Sigmoid colon (tissue), 7 donors: Measurements from ENCODE around the gene CNTN5. TPM values are rescaled to one million over a fixed set of nuclear protein-coding genes. Genes with fewer than 3 reads are reported as not detected.

Experiments used
- DNase-seq: peaks from one replicate; pipeline ENCODE4 v3.0.0-alpha.2; 2019
- H3K27ac ChIP-seq, 4 donors: fragments of 200-600 bp; sonication (generic); one replicate each; pipeline ENCODE4 v1.5.1; 2016 to 2019; ENCODE audit warnings: mild to moderate bottlenecking in 1 of 4
- H3K27me3 ChIP-seq, 3 donors: fragments of 200-600 bp; sonication (generic); one replicate each; pipeline ENCODE4 v1.5.1; 2019; ENCODE audit warnings: mild to moderate bottlenecking in 1 of 3
- H3K36me3 ChIP-seq, 4 donors: fragments of 200-600 bp; sonication (generic); one replicate each; pipeline ENCODE4 v1.5.1; 2016 to 2019
- H3K4me1 ChIP-seq, 4 donors: fragments of 200-600 bp; sonication (generic); one replicate each; pipeline ENCODE4 v1.5.1; 2017 to 2019
- H3K4me3 ChIP-seq, 4 donors: fragments of 200-600 bp; sonication (generic); one replicate each; pipeline ENCODE4 v1.5.1; 2017 to 2019; ENCODE audit warnings: mild to moderate bottlenecking in 2 of 4, moderate library complexity in 1 of 4
- H3K9me3 ChIP-seq, 4 donors: fragments of 200-600 bp in 3 of 4; sonication (generic) in 3 of 4; one replicate each; pipeline versions ENCODE4 v1.5.1 to v1.6.1; 2013 to 2019
- EP300 ChIP-seq, 4 donors: sonication (generic); formaldehyde crosslinking; IDR thresholded peaks; one replicate each; pipeline ENCODE4 v1.6.1; 2017; ENCODE audit warnings: antibody characterized with exemption in 4 of 4
- POLR2A ChIP-seq, 2 donors: fragments of 450-650 bp; IDR thresholded peaks; one replicate each; pipeline ENCODE4 v1.6.1; 2016; ENCODE audit warnings: antibody characterized with exemption in 2 of 2, mild to moderate bottlenecking in 2 of 2, moderate library complexity in 2 of 2
- POLR2AphosphoS5 ChIP-seq, 4 donors: sonication (generic); formaldehyde crosslinking; IDR thresholded peaks; one replicate each; pipeline ENCODE4 v1.6.1; 2017; ENCODE audit warnings: antibody characterized with exemption in 4 of 4
- WGBS, 2 donors: extraction: QIAGEN DNeasy Blood & Tissue Kit; methylation state at CpG; one replicate each; pipeline ENCODE4 v1.1.7; 2013; 5-methylcytosine and 5-hydroxymethylcytosine counted together
- intact Hi-C: fragments of 100-400 bp; cut with DNase I; formaldehyde crosslinking; loops from one replicate; pipeline ENCODE4 v1.15.1; 2023
- polyA plus RNA-seq, 3 donors: library from polyadenylated mRNA; stranded (reverse); fragments of 200-250 nt; gene quantifications; one replicate each; pipeline ENCODE4 v1.2.3, GENCODE V29; 2013
- total RNA-seq, 4 donors: library from RNA; depleted of rRNA; stranded (reverse); fragments of >200 nt; gene quantifications; one replicate each; pipeline ENCODE4 v1.1.0, GENCODE V29; 2016
- TF ChIP-seq, protein P1 (sequence below), 4 experiments: fragments of 450-650 bp in 3 of 4; fragments of 200-600 bp in 1 of 4; IDR thresholded peaks; one replicate each; pipeline ENCODE4 v1.5.1; 2016 to 2019; ENCODE audit warnings: antibody characterized with exemption in 4 of 4, mild to moderate bottlenecking in 3 of 4, moderate library complexity in 2 of 4
- donor health status: healthy with polysubstance abuse.
- donor health status: Bipolar disorder and iron deficiency.
- donor health status: healthy.

The CNTN5 gene
- total and polyA plus RNA-seq, 7 donors, result 0.13 to 0.36 (median 0.16) TPM; not detected in 2

DNA sequence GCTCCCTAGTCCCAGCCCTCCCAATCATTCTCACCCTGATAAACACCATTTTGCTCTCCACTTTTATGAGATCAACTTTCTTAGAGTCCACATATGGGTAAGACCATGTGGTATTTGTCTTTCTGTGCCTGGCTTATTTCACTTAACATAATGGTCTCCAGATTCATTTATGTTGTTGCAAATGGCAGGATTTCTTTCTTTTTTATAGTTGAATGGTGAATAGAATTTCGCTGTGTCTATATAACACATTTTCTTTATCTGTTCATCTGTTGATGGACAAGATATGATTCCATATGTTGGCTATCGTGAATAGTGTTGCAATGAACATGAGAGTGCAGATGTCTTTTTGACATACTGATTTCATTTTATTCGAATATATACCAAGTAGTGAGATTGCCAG lies 1298.9 kb downstream of the CNTN5 start:
- no peak overlapping the region for H3K27ac ChIP-seq
- H3K36me3 ChIP-seq, result no peaks in the 10 kb centered on the region
- 58 to 65% methylated on average over 3 of the region's 3 CpGs for WGBS, 2 donors
- intact Hi-C loops, result no loop called here
- peaks cover 0 to 5% (median 0%) of the 10 kb centered on the region in 4 donors for H3K4me1 ChIP-seq
- no peak overlapping the region for H3K4me3 ChIP-seq
- no peaks in the 10 kb centered on the region for H3K9me3 ChIP-seq
- no peak for DNase-seq
- no peaks in the 10 kb centered on the region for H3K27me3 ChIP-seq
- TF ChIP-seq POLR2AphosphoS5 (IDR thresholded peaks at IDR 0.05), result no peak
- no peak for TF ChIP-seq POLR2A (IDR thresholded peaks at IDR 0.05)
- TF ChIP-seq EP300 (IDR thresholded peaks at IDR 0.05), result no peak
- TF ChIP-seq, protein P1, sequence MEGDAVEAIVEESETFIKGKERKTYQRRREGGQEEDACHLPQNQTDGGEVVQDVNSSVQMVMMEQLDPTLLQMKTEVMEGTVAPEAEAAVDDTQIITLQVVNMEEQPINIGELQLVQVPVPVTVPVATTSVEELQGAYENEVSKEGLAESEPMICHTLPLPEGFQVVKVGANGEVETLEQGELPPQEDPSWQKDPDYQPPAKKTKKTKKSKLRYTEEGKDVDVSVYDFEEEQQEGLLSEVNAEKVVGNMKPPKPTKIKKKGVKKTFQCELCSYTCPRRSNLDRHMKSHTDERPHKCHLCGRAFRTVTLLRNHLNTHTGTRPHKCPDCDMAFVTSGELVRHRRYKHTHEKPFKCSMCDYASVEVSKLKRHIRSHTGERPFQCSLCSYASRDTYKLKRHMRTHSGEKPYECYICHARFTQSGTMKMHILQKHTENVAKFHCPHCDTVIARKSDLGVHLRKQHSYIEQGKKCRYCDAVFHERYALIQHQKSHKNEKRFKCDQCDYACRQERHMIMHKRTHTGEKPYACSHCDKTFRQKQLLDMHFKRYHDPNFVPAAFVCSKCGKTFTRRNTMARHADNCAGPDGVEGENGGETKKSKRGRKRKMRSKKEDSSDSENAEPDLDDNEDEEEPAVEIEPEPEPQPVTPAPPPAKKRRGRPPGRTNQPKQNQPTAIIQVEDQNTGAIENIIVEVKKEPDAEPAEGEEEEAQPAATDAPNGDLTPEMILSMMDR (IDR thresholded peaks at IDR 0.05), result no peak

DNA sequence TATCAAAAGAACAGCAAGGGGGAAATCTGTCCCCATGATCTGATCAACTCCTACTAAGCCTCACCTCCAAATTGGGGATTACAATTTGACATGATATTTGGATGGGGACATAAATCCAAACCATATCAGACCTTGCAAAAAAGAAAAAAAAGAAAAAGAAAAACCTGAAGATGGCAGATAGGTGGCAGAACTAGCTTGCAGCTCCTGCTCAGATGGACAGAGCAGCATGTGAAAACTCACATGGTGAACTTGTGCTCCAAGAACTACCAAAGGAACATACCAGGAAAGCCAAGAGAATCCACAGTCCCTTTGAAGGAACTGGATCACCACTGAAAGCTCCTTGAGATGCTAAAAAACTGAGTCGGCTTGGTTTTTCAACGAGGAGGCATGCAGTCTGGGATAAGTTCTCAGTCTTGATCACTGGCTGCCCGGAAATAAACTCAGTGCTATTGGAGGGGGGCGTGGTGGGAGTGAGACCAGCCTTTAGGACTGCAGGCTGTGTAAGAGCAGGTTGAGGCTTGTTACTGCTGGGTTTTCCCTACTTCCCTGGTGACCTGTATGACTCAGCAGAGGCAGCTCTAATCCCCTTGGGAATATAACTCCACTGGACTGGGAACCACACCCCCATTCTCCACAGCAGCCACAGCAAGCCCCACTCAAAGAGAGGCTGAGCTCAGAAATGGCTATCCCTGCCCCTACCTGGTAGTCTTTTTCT lies 1308.0 kb downstream of the CNTN5 start:
- no peak for TF ChIP-seq EP300 (IDR thresholded peaks at IDR 0.05)
- TF ChIP-seq, protein P1 (IDR thresholded peaks at IDR 0.05), result no peak
- no peak for DNase-seq
- Histone ChIP-seq H3K36me3 (no peaks in the 10 kb centered on the region), H3K4me3 (no peak overlapping the region), H3K9me3 (no peaks in the 10 kb centered on the region), H3K27me3 (no peaks in the 10 kb centered on the region), H3K27ac (no peak overlapping the region), H3K4me1 (no peaks in the 10 kb centered on the region)
- WGBS, 2 donors, result 81 to 88% methylated on average over 4 of the region's 4 CpGs
- intact Hi-C loops, result no loop called here

GRCh38 chr11:100329352-100329751 lies 1308.6 kb downstream of the CNTN5 start:
- Histone ChIP-seq H3K36me3 (no peaks in the 10 kb centered on the region), H3K4me3 (no peak overlapping the region), H3K27me3 (no peaks in the 10 kb centered on the region), H3K4me1 (no peaks in the 10 kb centered on the region), H3K27ac (no peak overlapping the region), H3K9me3 (no peaks in the 10 kb centered on the region)
- intact Hi-C loops, result no loop called here
- no peak for DNase-seq
- TF ChIP-seq POLR2AphosphoS5 (IDR thresholded peaks at IDR 0.05), result no peak
- TF ChIP-seq EP300 (IDR thresholded peaks at IDR 0.05), result no peak

DNA sequence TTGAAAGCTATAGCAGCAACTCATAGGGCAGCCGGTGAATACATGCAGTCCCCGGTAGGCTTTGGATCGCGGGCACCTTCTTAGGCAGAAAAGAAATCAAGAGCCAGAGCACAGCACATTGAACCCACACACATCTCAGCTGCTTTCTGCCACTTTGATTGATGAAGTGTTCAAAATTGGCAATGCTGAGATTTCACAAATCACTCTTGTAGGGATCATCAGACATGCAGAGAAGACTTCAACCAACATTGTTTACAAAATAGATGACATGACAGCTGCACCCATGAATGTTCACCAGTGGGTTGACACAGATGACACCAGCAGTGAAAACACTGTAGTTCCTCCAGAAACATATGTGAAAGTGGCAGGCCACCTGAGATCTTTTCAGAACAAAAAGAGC lies 1316.1 kb downstream of the CNTN5 start:
- intact Hi-C loops, result no loop called here
- Histone ChIP-seq H3K36me3 (no peaks in the 10 kb centered on the region), H3K4me3 (no peak overlapping the region), H3K4me1 (peaks cover 0 to 11% (median 0%) of the 10 kb centered on the region in 4 donors), H3K27ac (no peak overlapping the region), H3K27me3 (no peaks in the 10 kb centered on the region), H3K9me3 (no peaks in the 10 kb centered on the region)
- TF ChIP-seq, protein P1 (IDR thresholded peaks at IDR 0.05), result no peak
- no peak for TF ChIP-seq POLR2AphosphoS5 (IDR thresholded peaks at IDR 0.05)
- 86 to 98% methylated on average over 4 of the region's 4 CpGs for WGBS, 2 donors
- no peak for DNase-seq

DNA sequence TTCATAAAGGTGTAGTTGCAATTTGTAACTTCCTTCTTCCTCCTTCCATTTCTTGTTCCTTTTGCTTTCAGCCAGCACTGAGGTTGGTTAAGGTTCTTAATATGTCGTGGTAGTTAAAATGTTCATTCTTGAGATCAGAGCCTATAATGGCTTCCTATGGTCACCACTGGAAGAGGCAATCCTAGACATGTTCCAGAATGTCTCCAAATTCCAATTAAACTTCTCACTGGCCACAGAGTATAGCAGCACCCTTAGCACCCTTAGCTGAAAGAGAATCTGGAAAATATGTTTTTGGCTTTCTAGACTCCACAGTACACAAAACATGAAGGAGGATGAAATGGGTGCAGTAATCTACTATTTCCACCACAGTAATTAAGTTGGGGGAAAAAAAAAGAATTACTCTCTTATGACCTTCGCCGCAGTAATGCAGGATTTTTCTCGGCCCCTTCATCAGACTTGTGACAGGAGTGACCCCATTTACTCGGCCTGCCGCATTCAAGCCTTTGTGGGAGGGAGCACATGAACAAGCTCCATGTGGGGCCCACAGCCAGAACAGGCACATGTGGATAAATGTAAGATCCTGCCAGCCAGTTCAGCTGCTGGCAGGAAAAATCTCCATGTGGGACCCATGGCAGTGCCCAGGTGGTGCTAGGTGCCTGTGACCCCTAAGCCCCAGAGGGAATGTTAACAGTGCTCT lies 1317.5 kb downstream of the CNTN5 start:
- H3K27me3 ChIP-seq, result no peaks in the 10 kb centered on the region

More for the DNA sequence above, 1317.5 kb downstream of the CNTN5 start:
- DNase-seq, result no peak
- TF ChIP-seq POLR2AphosphoS5 (IDR thresholded peaks at IDR 0.05), result no peak
- no peak for TF ChIP-seq POLR2A (IDR thresholded peaks at IDR 0.05)
- no peak for TF ChIP-seq EP300 (IDR thresholded peaks at IDR 0.05)
- TF ChIP-seq, protein P1 (IDR thresholded peaks at IDR 0.05), result no peak
- H3K4me1 ChIP-seq, result peaks cover 0 to 11% (median 0%) of the 10 kb centered on the region in 4 donors
- H3K4me3 ChIP-seq, result no peak overlapping the region
- intact Hi-C loops, result no loop called here
- no peaks in the 10 kb centered on the region for H3K36me3 ChIP-seq
- WGBS, 2 donors, result 91 to 92% methylated on average over 6 of the region's 6 CpGs
- H3K27ac ChIP-seq, result no peak overlapping the region
- H3K9me3 ChIP-seq, result no peaks in the 10 kb centered on the region
